Measurements from ENCODE around the gene PPEF1.

Gene PPEF1

GRCh38 chrX:18707426-18708049 lies at the start of gene PPEF1:
Gene PPEF1, plus strand, starts transcription at chrX:18707645. Its CDS starts 136 bp downstream, at chrX:18707781.
- DNase-seq: peak; percentile 1

- DNase-seq: no peak
Measured at GRCh38 chrX:18661273-18661672, 46.2 kb upstream of the PPEF1 start.

GRCh38 chrX:18664947-18665346 lies 42.5 kb upstream of the PPEF1 start:
- no peak for DNase-seq

GRCh38 chrX:18666614-18667013 lies 40.8 kb upstream of the PPEF1 start:
- no peak for DNase-seq

GRCh38 chrX:18668071-18668835 lies 39.2 kb upstream of the PPEF1 start:
- DNase-seq: peak; percentile 12

GRCh38 chrX:18672008-18672407 lies 35.4 kb upstream of the PPEF1 start, which contains the start of gene RS1:
Gene RS1, minus strand, starts transcription at chrX:18672108. Its CDS starts 40 bp downstream, at chrX:18672068.
- no peak for DNase-seq

- DNase-seq: no peak
Measured at GRCh38 chrX:18674417-18674787, 33.0 kb upstream of the PPEF1 start.

GRCh38 chrX:18674788-18675735 lies 32.4 kb upstream of the PPEF1 start:
- DNase-seq: peak; percentile 66

GRCh38 chrX:18676050-18676449 lies 31.4 kb upstream of the PPEF1 start:
- no peak for DNase-seq

- peak; percentile 16 for DNase-seq
Measured at GRCh38 chrX:18676470-18676869, 31.0 kb upstream of the PPEF1 start.

GRCh38 chrX:18677161-18677869 lies 30.1 kb upstream of the PPEF1 start:
- no peak for DNase-seq

GRCh38 chrX:18681996-18682395 lies 25.4 kb upstream of the PPEF1 start:
- no peak for DNase-seq

- no peak for DNase-seq
Measured at GRCh38 chrX:18682979-18683387, 24.5 kb upstream of the PPEF1 start.

- no peak for DNase-seq
Measured at GRCh38 chrX:18687856-18688495, 19.5 kb upstream of the PPEF1 start.

- DNase-seq: no peak
Measured at GRCh38 chrX:18691431-18691830, 16.0 kb upstream of the PPEF1 start.

- DNase-seq: no peak
Measured at GRCh38 chrX:18692541-18692940, 14.9 kb upstream of the PPEF1 start.

- DNase-seq: no peak
Measured at GRCh38 chrX:18696653-18697052, 10.8 kb upstream of the PPEF1 start.

- no peak for DNase-seq
Measured at GRCh38 chrX:18698737-18699650, 8.5 kb upstream of the PPEF1 start.

- DNase-seq: peak; percentile 5
Measured at GRCh38 chrX:18701621-18702361, 5.7 kb upstream of the PPEF1 start.
